Measurements from ENCODE around the gene MZF1. TPM values are rescaled to one million over a fixed set of nuclear protein-coding genes. Genes with fewer than 3 reads are reported as not detected.

The MZF1 gene
- total and polyA plus RNA-seq, 12 donors: 8.7 to 152 (median 33.2) TPM

- intact Hi-C loops (cut with DNase I): no loop called here
- Histone ChIP-seq H3K9me3 (replicated peaks in 1 of 3) (no peaks in the 10 kb centered on the region), H3K4me1 (replicated peaks in 1 of 2) (peaks cover 22 to 38% of the 10 kb centered on the region in 2 donors), H3K27ac (peak overlapping the region in 2 of 5 donors; percentile 76 to 81), H3K27me3 (no peaks in the 10 kb centered on the region), H3K36me3 (replicated peaks in 1 of 2) (peaks cover 0 to 5% of the 10 kb centered on the region in 2 donors), H3K4me3 (peak overlapping the region in 1 of 4 donors; percentile 20)
- TF ChIP-seq POLR2A (IDR thresholded peaks at IDR 0.05) (peak in 1 of 2 donors; percentile 26), CTCF (IDR thresholded peaks at IDR 0.05) (no peak)
- WGBS, 4 donors: 4 to 6% (median 5%) methylated on average over 22 to 107 of the region's 107 CpGs; no CpG with 5 or more reads in 1 of the 4 donors
- DNase-seq: peak in 6 of 7 donors; percentile 52 to 82 (median 64)
These were observed 10.8 kb downstream of the MZF1 start for GRCh38 chr19:58562122-58563033.

GRCh38 chr19:58561373-58562121, 11.6 kb downstream of the MZF1 start:
- peaks cover 0 to 3% of the 10 kb centered on the region in 2 donors for H3K36me3 ChIP-seq (replicated peaks in 1 of 2)
- WGBS, 4 donors: 47 to 70% (median 61%) methylated on average over 5 to 16 of the region's 16 CpGs
- H3K4me1 ChIP-seq (replicated peaks in 1 of 2): peaks cover 30 to 47% of the 10 kb centered on the region in 2 donors
- H3K4me3 ChIP-seq: peak overlapping the region in 1 of 4 donors; percentile 20
- H3K27ac ChIP-seq: peak overlapping the region in 2 of 5 donors; percentile 76 to 81
- TF ChIP-seq POLR2A (IDR thresholded peaks at IDR 0.05): no peak
- TF ChIP-seq CTCF (IDR thresholded peaks at IDR 0.05): no peak
- H3K9me3 ChIP-seq (replicated peaks in 1 of 3): no peaks in the 10 kb centered on the region
- peak in 1 of 7 donors; percentile 80 for DNase-seq
- intact Hi-C loops (cut with DNase I): no loop called here
- H3K27me3 ChIP-seq: no peaks in the 10 kb centered on the region

GRCh38 chr19:58560921-58561320, 12.2 kb downstream of the MZF1 start:
- intact Hi-C loops (cut with DNase I): no loop called here
- Histone ChIP-seq H3K4me1 (replicated peaks in 1 of 2) (peaks cover 30 to 53% of the 10 kb centered on the region in 2 donors), H3K36me3 (replicated peaks in 1 of 2) (peaks cover 0 to 9% of the 10 kb centered on the region in 2 donors), H3K27ac (no peak overlapping the region), H3K27me3 (no peaks in the 10 kb centered on the region), H3K4me3 (no peak overlapping the region), H3K9me3 (replicated peaks in 1 of 3) (no peaks in the 10 kb centered on the region)
- peak in 2 of 7 donors; percentile 21 to 56 for DNase-seq
- no peak for TF ChIP-seq POLR2A (IDR thresholded peaks at IDR 0.05)
- no peak for TF ChIP-seq CTCF (IDR thresholded peaks at IDR 0.05)

Measured in adrenal gland (tissue), 12 donors.